GM23338 (cell line): ENCODE data around the gene WNT11. TPM values are rescaled to one million over a fixed set of nuclear protein-coding genes. Genes with fewer than 3 reads are reported as not detected.

ENCODE experiments used
- ATAC-seq: fragments of 200-7000 bp; cut with Tn5 transposase; 3 replicates; pipeline ENCODE4 v1.9.1; 2020
- DNase-seq: peaks from one replicate; pipeline ENCODE4 v3.0.0-alpha.2; 2015; ENCODE audit warnings: low spot score
- H2AFZ ChIP-seq: fragments of 200-600 bp; sonication (generic); 2 replicates; pipeline ENCODE4 v1.8.0; 2016; ENCODE audit warnings: antibody characterized with exemption, mild to moderate bottlenecking, moderate library complexity
- H3F3A ChIP-seq: fragments of 200-600 bp; sonication (generic); replicated peaks from 2 replicates; pipeline ENCODE4 v1.8.0; 2017; ENCODE audit warnings: antibody characterized with exemption, mixed run types, low read depth
- H3K27ac ChIP-seq: fragments of 200-600 bp; sonication (generic); 2 replicates; pipeline ENCODE4 v1.6.1; 2016; ENCODE audit warnings: low read depth
- H3K27me3 ChIP-seq: fragments of 200-600 bp; sonication (generic); 2 replicates; pipeline ENCODE4 v1.8.0; 2016; ENCODE audit warnings: mild to moderate bottlenecking, mixed run types, moderate library complexity; ENCODE audit not compliant: insufficient read depth
- H3K36me3 ChIP-seq: fragments of 200-600 bp; sonication (generic); 2 replicates; pipeline ENCODE4 v1.8.0; 2016; ENCODE audit warnings: mild to moderate bottlenecking; ENCODE audit not compliant: insufficient read depth
- H3K4me1 ChIP-seq: fragments of 200-600 bp; sonication (generic); 2 replicates; pipeline ENCODE4 v1.8.0; 2016; ENCODE audit warnings: mild to moderate bottlenecking, moderate library complexity; ENCODE audit not compliant: insufficient read depth
- H3K4me2 ChIP-seq: fragments of 200-600 bp; sonication (generic); 2 replicates; pipeline ENCODE4 v1.7.1; 2017; ENCODE audit warnings: mixed run types
- H3K4me3 ChIP-seq: fragments of 200-600 bp; sonication (generic); 2 replicates; pipeline ENCODE4 v1.6.1; 2016; ENCODE audit warnings: mixed run types
- H3K79me2 ChIP-seq: fragments of 200-600 bp; sonication (generic); replicated peaks from 2 replicates; pipeline ENCODE4 v1.8.0; 2017; ENCODE audit warnings: mild to moderate bottlenecking; ENCODE audit not compliant: insufficient read depth
- H3K9me2 ChIP-seq: fragments of 200-600 bp; sonication (generic); 2 replicates; pipeline ENCODE4 v1.8.0; 2017; ENCODE audit not compliant: insufficient read depth
- H4K20me1 ChIP-seq: fragments of 200-600 bp; sonication (generic); replicated peaks from 2 replicates; pipeline ENCODE4 v1.8.0; 2017; ENCODE audit warnings: mild to moderate bottlenecking; ENCODE audit not compliant: insufficient read depth
- H3K27ac Mint-ChIP-seq: 2 replicates; pipeline ENCODE4 v1.8.0; 2020; ENCODE audit warnings: inconsistent platforms, mild to moderate bottlenecking, moderate library complexity, mixed read lengths
- H3K27me3 Mint-ChIP-seq: 3 replicates; pipeline ENCODE4 v1.8.0; 2022; ENCODE audit warnings: low read depth, mild to moderate bottlenecking, moderate library complexity, mixed read lengths, inconsistent platforms; ENCODE audit not compliant: insufficient read depth, poor library complexity
- H3K36me3 Mint-ChIP-seq: 3 replicates; pipeline ENCODE4 v1.8.0; 2021; ENCODE audit warnings: low read depth, mild to moderate bottlenecking, inconsistent platforms, moderate library complexity, mixed read lengths
- H3K4me1 Mint-ChIP-seq: 3 replicates; pipeline ENCODE4 v1.8.0; 2020; ENCODE audit warnings: mild to moderate bottlenecking, inconsistent platforms, mixed read lengths
- H3K4me3 Mint-ChIP-seq: 3 replicates; pipeline ENCODE4 v1.8.0; 2021; ENCODE audit warnings: moderate library complexity, mild to moderate bottlenecking, inconsistent platforms, mixed read lengths
- H3K9me3 Mint-ChIP-seq: 3 replicates; pipeline ENCODE4 v1.8.0; 2020; ENCODE audit warnings: moderate library complexity, mild to moderate bottlenecking, inconsistent platforms, mixed read lengths
- CREB1 ChIP-seq: fragments of 250-450 bp; sonication (Bioruptor Pico); IDR thresholded peaks from 2 replicates; pipeline ENCODE4 v1.5.0; 2020; ENCODE audit warnings: low read depth, mild to moderate bottlenecking, moderate library complexity
- CTCF ChIP-seq, 2 experiments: fragments of 200-600 bp in 1 of 2; sonication (generic) in 1 of 2; conservative IDR thresholded peaks; 2 replicates each; pipeline versions ENCODE4 v1.5.1 to v1.6.1; 2016 to 2017; ENCODE audit warnings: antibody characterized with exemption in 2 of 2, low read depth in 2 of 2, mild to moderate bottlenecking in 2 of 2, moderate library complexity in 1 of 2
- EZH2 ChIP-seq: fragments of 200-600 bp; sonication (generic); IDR thresholded peaks from one replicate; pipeline ENCODE4 v1.8.0; 2017; ENCODE audit warnings: antibody characterized with exemption, mild to moderate bottlenecking, low read depth; ENCODE audit not compliant: unreplicated experiment
- POLR2AphosphoS5 ChIP-seq: IDR thresholded peaks from 2 replicates; pipeline ENCODE4 v1.6.1; 2016; ENCODE audit warnings: antibody characterized with exemption, low read depth
- ZNF114 ChIP-seq: fragments of 250-450 bp; sonication (Bioruptor Pico); IDR thresholded peaks from 2 replicates; pipeline ENCODE4 v1.5.0; 2020; ENCODE audit warnings: mild to moderate bottlenecking, moderate library complexity
- ZNF462 ChIP-seq: fragments of 250-450 bp; sonication (Bioruptor Pico); IDR thresholded peaks from 2 replicates; pipeline ENCODE4 v1.5.0; 2020; ENCODE audit warnings: mild to moderate bottlenecking, moderate library complexity
- polyA plus RNA-seq: library from polyadenylated mRNA; unstranded; fragments of >200 nt; fragmentation: Nextera tagmentation; extraction: Ambion mirVana; gene quantifications from 2 replicates; pipeline ENCODE4 v1.2.1, GENCODE V29; 2016
- total RNA-seq: library from RNA; depleted of rRNA; stranded (reverse); fragments of >200 nt; shearing (Covaris generic); gene quantifications from 2 replicates; pipeline ENCODE4 v1.2.3, GENCODE V29; 2014

Gene WNT11
- total and polyA plus RNA-seq, 2 experiments from 2014 or later, result 0.44 to 0.56 TPM

GRCh38 chr11:76212086-76213035 is 6.1 kb upstream of the WNT11 start (continued):
- TF ChIP-seq CTCF (conservative IDR thresholded peaks at IDR 0.05; ENCODE audit: low read depth in 2 of 2), result 0 out of 4 replicates have a peak, but pooled peaks of 1 of the 2 experiments have one; percentile 5

DNA sequence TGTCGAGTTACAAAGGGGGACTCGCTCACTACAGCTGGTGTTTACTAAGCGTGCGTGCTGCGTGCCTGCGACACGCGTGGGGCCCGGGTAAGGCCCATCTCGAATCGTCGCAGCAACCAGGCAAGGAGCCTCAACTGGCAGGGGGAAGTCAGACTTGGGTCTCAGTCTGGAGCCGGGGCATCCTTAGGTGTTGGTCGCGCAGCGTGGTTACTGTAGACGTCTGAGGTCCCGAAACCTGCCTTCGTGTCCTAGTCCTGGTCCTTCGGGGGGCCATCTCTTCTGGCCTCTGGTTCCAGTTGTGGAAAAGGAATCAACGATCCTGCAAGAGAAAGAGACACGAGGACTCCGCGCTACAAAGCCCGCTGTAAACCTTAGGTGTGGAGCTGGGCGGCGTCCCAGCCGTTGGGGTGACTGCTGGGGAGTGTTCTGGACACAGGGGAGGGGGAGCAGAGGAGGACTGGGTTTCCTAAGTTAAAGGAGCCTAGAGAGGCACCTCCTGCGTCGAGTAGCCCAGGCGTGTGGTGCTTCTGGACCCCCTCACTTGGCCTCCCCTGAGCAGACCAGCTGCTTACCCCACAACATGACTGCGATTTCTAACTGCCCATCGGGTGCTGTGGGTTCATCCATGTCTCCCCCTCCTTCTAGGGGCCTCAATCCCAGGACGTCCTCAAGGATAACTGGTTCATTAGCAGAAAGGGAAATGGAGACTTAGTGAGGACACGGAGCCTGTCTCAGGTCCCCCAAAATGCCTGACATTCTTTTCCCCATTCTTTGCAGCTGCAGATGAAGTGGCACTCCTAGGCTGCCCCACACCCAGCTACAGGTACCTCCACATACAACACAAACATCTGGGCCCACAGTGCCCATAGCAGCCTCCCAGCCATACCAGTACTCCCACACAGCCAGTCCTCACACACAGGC is 4.9 kb upstream of the WNT11 start:
- DNase-seq, result peak; percentile 65
- peaks cover 17% of the 10 kb centered on the region; the same call in 1 of the 2 replicates for H3K4me1 ChIP-seq
- no peaks in the 10 kb centered on the region for H3K9me2 ChIP-seq
- peak overlapping the region; percentile 72 for H2AFZ ChIP-seq
- Mint-ChIP-seq H3K27me3 (peaks cover 75% of the 10 kb centered on the region), H3K4me3 (peak overlapping the region; percentile 74), H3K9me3 (no peaks in the 10 kb centered on the region; the same call in 2 of the 3 replicates), H3K36me3 (no peaks in the 10 kb centered on the region), H3K4me1 (peaks cover 18% of the 10 kb centered on the region), H3K27ac (no peak overlapping the region)
- ATAC-seq, result no peak
- no peaks in the 10 kb centered on the region for H3K79me2 ChIP-seq
- TF ChIP-seq CREB1, result no peak
- peak; percentile 77 for TF ChIP-seq EZH2
- TF ChIP-seq ZNF114 (CRISPR knock-in tag), result no peak
- peaks cover 71% of the 10 kb centered on the region for H3K27me3 ChIP-seq
- no peaks in the 10 kb centered on the region for H3F3A ChIP-seq
- H3K36me3 ChIP-seq, result no peaks in the 10 kb centered on the region
- no peaks in the 10 kb centered on the region; the same call in 1 of the 2 replicates for H4K20me1 ChIP-seq
- H3K4me2 ChIP-seq, result peak overlapping the region; percentile 96
- H3K4me3 ChIP-seq, result peak overlapping the region; percentile 72
- no peak overlapping the region for H3K27ac ChIP-seq

- peak overlapping the region; percentile 72 for H2AFZ ChIP-seq
- H3K4me3 Mint-ChIP-seq, result peak overlapping the region; percentile 74
- no peak for TF ChIP-seq ZNF462 (CRISPR knock-in tag)
- no peak for TF ChIP-seq POLR2AphosphoS5
Observed at GRCh38 chr11:76209973-76210930, 4.0 kb upstream of the WNT11 start.

More at GRCh38 chr11:76209973-76210930, 4.0 kb upstream of the WNT11 start:
- Histone ChIP-seq H3K9me2 (no peaks in the 10 kb centered on the region), H3F3A (no peaks in the 10 kb centered on the region), H4K20me1 (peaks cover 2% of the 10 kb centered on the region; the same call in 1 of the 2 replicates), H3K79me2 (no peaks in the 10 kb centered on the region), H3K4me1 (peaks cover 25% of the 10 kb centered on the region; the same call in 1 of the 2 replicates), H3K36me3 (no peaks in the 10 kb centered on the region), H3K4me3 (peak overlapping the region; percentile 72), H3K4me2 (peak overlapping the region; percentile 96), H3K27ac (no peak overlapping the region), H3K27me3 (peaks cover 80% of the 10 kb centered on the region)
- Mint-ChIP-seq H3K27ac (no peak overlapping the region), H3K4me1 (peaks cover 25% of the 10 kb centered on the region), H3K9me3 (no peaks in the 10 kb centered on the region; the same call in 2 of the 3 replicates), H3K27me3 (peaks cover 76% of the 10 kb centered on the region), H3K36me3 (no peaks in the 10 kb centered on the region)
- ATAC-seq (peak; percentile 1; the same call in 2 of the 3 replicates), DNase-seq (peak; percentile 54)
